Heart left ventricle (tissue), 13 donors: ENCODE results near the gene PCBD2.

Source experiments
- CTCF ChIP-seq, 12 donors: fragments of 200-600 bp; sonication (generic) in 4 of 12; IDR thresholded peaks; one replicate each; pipeline versions ENCODE4 v1.5.0 to v1.8.0; 2018 to 2022; ENCODE audit warnings: antibody characterized with exemption in 12 of 12, mild to moderate bottlenecking in 5 of 12
- POLR2A ChIP-seq, 2 donors: fragments of 450-650 bp; IDR thresholded peaks; one replicate each; pipeline ENCODE4 v1.6.1; 2017; ENCODE audit warnings: antibody characterized with exemption in 2 of 2, mild to moderate bottlenecking in 2 of 2, moderate library complexity in 2 of 2
- donor health status: ischemic (EF 13 %, LVEDD 7.1; RV severe dilation, severe dysfunction).
- donor health status: DM: no; HTN: yes; CAD: no.
- donor health status: DM: no; HTN: no; CAD: no.
- donor health status: ischemic (EF 25% LVEDD 6.9; RV normal size, moderate dysfunction).
- donor health status: ischemic (EF 25% LVEDD 5.7; RV mildly dilated, moderate dysfunction).
- donor health status: ischemic (EF 35%, LVEDD 5.7; RV mildly dilated, moderate dysfunction).
- donor health status: nonischemic (EF 11% LVEDD 7.7; RV severe dilation, severe dysfunction).
- donor health status: DM: yes; HTN: yes; CAD: no.
- donor health status: PGD.
- donor health status: ischemic (EF 29% LVEDD 5.4; RV normal size, mild dysfunction).
- donor health status: nonischemic (EF 23%, LVEDD 6.1; RV moderate dilation, normal function).

GRCh38 chr5:134975078-134975715 lies 70.3 kb downstream of the PCBD2 start:
- TF ChIP-seq CTCF (IDR thresholded peaks at IDR 0.05) = no peak
- no peak for TF ChIP-seq POLR2A (IDR thresholded peaks at IDR 0.05)
